H9 (cell line): ENCODE measurements around the gene TBC1D25. TPM values are rescaled to one million over a fixed set of nuclear protein-coding genes. Genes with fewer than 3 reads are reported as not detected.

Experiments
- DNase-seq: peaks from one replicate; pipeline ENCODE4 v3.0.0-alpha.2; 2017
- H2AFZ ChIP-seq: one replicate; pipeline ENCODE4 v1.6.1; 2013; ENCODE audit warnings: mild to moderate bottlenecking, low read length, control low read depth, moderate library complexity
- H2AK5ac ChIP-seq: 2 replicates; pipeline ENCODE4 v1.6.1; 2013; ENCODE audit warnings: low read length, control low read depth, mixed read lengths; ENCODE audit not compliant: insufficient read length
- H2BK120ac ChIP-seq: one replicate; pipeline ENCODE4 v1.6.1; 2013; ENCODE audit warnings: low read depth, mild to moderate bottlenecking, low read length, control low read depth, inconsistent platforms; ENCODE audit not compliant: poor library complexity, severe bottlenecking
- H2BK12ac ChIP-seq: 2 replicates; pipeline ENCODE4 v1.6.1; 2013; ENCODE audit warnings: low read length, control low read depth, mixed read lengths, low read depth; ENCODE audit not compliant: insufficient read length
- H2BK15ac ChIP-seq: 2 replicates; pipeline ENCODE4 v1.6.1; 2013; ENCODE audit warnings: low read depth, low read length, control low read depth
- H2BK20ac ChIP-seq: one replicate; pipeline ENCODE4 v1.6.1; 2013; ENCODE audit warnings: low read depth, mild to moderate bottlenecking, low read length, control low read depth, inconsistent platforms; ENCODE audit not compliant: poor library complexity, severe bottlenecking
- H2BK5ac ChIP-seq: 2 replicates; pipeline ENCODE4 v1.6.1; 2013; ENCODE audit warnings: low read length, control low read depth, mixed read lengths; ENCODE audit not compliant: insufficient read length
- H3K14ac ChIP-seq: 2 replicates; pipeline ENCODE4 v1.6.1; 2013; ENCODE audit warnings: low read length, control low read depth; ENCODE audit not compliant: insufficient read depth
- H3K18ac ChIP-seq: 2 replicates; pipeline ENCODE4 v1.6.1; 2013; ENCODE audit warnings: low read depth, mild to moderate bottlenecking, mixed read lengths, low read length, control low read depth; ENCODE audit not compliant: insufficient read length
- H3K23ac ChIP-seq: 2 replicates; pipeline ENCODE4 v1.6.1; 2013; ENCODE audit warnings: low read length, control low read depth, mixed read lengths, low read depth; ENCODE audit not compliant: insufficient read length
- H3K23me2 ChIP-seq: 2 replicates; pipeline ENCODE4 v1.6.1; 2013; ENCODE audit warnings: low read depth, mild to moderate bottlenecking, mixed read lengths, low read length, control low read depth; ENCODE audit not compliant: insufficient read length, poor library complexity, severe bottlenecking
- H3K27ac ChIP-seq: 2 replicates; pipeline ENCODE4 v1.5.1; 2013; ENCODE audit warnings: low read length, control low read depth, mixed read lengths, low read depth; ENCODE audit not compliant: insufficient read length
- H3K27me3 ChIP-seq: 2 replicates; pipeline ENCODE4 v1.6.1; 2013; ENCODE audit warnings: low read length, control low read depth, inconsistent platforms; ENCODE audit not compliant: insufficient read depth
- H3K4ac ChIP-seq: 2 replicates; pipeline ENCODE4 v1.6.1; 2013; ENCODE audit warnings: low read depth, mild to moderate bottlenecking, control low read depth, inconsistent platforms, low read length, moderate library complexity
- H3K4me1 ChIP-seq: 2 replicates; pipeline ENCODE4 v1.6.1; 2013; ENCODE audit warnings: low read length, control low read depth, inconsistent platforms; ENCODE audit not compliant: insufficient read depth
- H3K4me2 ChIP-seq: 2 replicates; pipeline ENCODE4 v1.6.1; 2013; ENCODE audit warnings: low read length, control low read depth, mixed read lengths; ENCODE audit not compliant: insufficient read length, insufficient read depth
- H3K56ac ChIP-seq: 2 replicates; pipeline ENCODE4 v1.6.1; 2013; ENCODE audit warnings: low read depth, mild to moderate bottlenecking, mixed read lengths, low read length, control low read depth; ENCODE audit not compliant: insufficient read length
- H3K79me1 ChIP-seq: 2 replicates; pipeline ENCODE4 v1.6.1; 2013; ENCODE audit warnings: low read depth, mild to moderate bottlenecking, moderate library complexity, low read length, control low read depth, inconsistent platforms; ENCODE audit not compliant: insufficient read depth, poor library complexity, severe bottlenecking
- H3K79me2 ChIP-seq: 2 replicates; pipeline ENCODE4 v1.6.1; 2013; ENCODE audit warnings: low read length, control low read depth, inconsistent platforms; ENCODE audit not compliant: insufficient read depth
- H3K9ac ChIP-seq: 2 replicates; pipeline ENCODE4 v1.6.1; 2013; ENCODE audit warnings: low read length, control low read depth, mixed read lengths; ENCODE audit not compliant: insufficient read length; ENCODE audit errors: extremely low read depth
- H3K9me3 ChIP-seq: one replicate; pipeline ENCODE4 v1.6.1; 2013; ENCODE audit warnings: low read depth, low read length, inconsistent platforms; ENCODE audit not compliant: control insufficient read depth
- H3T11ph ChIP-seq: one replicate; pipeline ENCODE4 v1.6.1; 2013; ENCODE audit warnings: mild to moderate bottlenecking, low read length, control low read depth, inconsistent platforms
- H4K20me1 ChIP-seq: one replicate; pipeline ENCODE4 v1.6.1; 2013; ENCODE audit not compliant: control insufficient read depth, insufficient read length, insufficient read depth
- H4K5ac ChIP-seq: 2 replicates; pipeline ENCODE4 v1.6.1; 2013; ENCODE audit warnings: low read depth, mild to moderate bottlenecking, mixed read lengths, low read length, control low read depth; ENCODE audit not compliant: insufficient read length
- H4K8ac ChIP-seq: replicated peaks from 2 replicates; pipeline ENCODE4 v1.6.1; 2013; ENCODE audit warnings: low read length, control low read depth, mixed read lengths, low read depth; ENCODE audit not compliant: insufficient read length
- H4K91ac ChIP-seq: 2 replicates; pipeline ENCODE4 v1.6.1; 2013; ENCODE audit warnings: low read depth, mild to moderate bottlenecking, moderate library complexity, mixed read lengths, low read length, control low read depth; ENCODE audit not compliant: insufficient read length
- H3K27ac Mint-ChIP-seq, 3 experiments: 2 replicates in 2 of 3; 3 replicates in 1 of 3; pipeline ENCODE4 v1.8.0; 2020 to 2021; ENCODE audit warnings: mixed read lengths in 3 of 3, mild to moderate bottlenecking in 1 of 3, moderate library complexity in 1 of 3
- H3K27me3 Mint-ChIP-seq: 2 replicates; pipeline ENCODE4 v1.8.0; 2021; ENCODE audit warnings: low read depth, mild to moderate bottlenecking, moderate library complexity, mixed read lengths
- H3K36me3 Mint-ChIP-seq, 3 experiments: 2 replicates in 2 of 3; 3 replicates in 1 of 3; pipeline ENCODE4 v1.8.0; 2020 to 2021; ENCODE audit warnings: low read depth in 3 of 3, mixed read lengths in 3 of 3; ENCODE audit not compliant: insufficient read depth in 1 of 3
- H3K4me1 Mint-ChIP-seq, 2 experiments: 2 replicates each; pipeline ENCODE4 v1.8.0; 2020; ENCODE audit warnings: mixed read lengths in 2 of 2
- H3K4me3 Mint-ChIP-seq, 2 experiments: 2 replicates in 1 of 2; 3 replicates in 1 of 2; pipeline ENCODE4 v1.8.0; 2020 to 2021; ENCODE audit warnings: mild to moderate bottlenecking in 2 of 2, mixed read lengths in 2 of 2, moderate library complexity in 1 of 2
- H3K9me3 Mint-ChIP-seq, 2 experiments: 2 replicates in 1 of 2; 3 replicates in 1 of 2; pipeline ENCODE4 v1.8.0; 2020; ENCODE audit warnings: mild to moderate bottlenecking in 2 of 2, mixed read lengths in 2 of 2, moderate library complexity in 1 of 2
- CTCF ChIP-seq: fragments of 200-600 bp; sonication (generic); conservative IDR thresholded peaks from 3 replicates; pipeline ENCODE4 v1.8.0; 2021; ENCODE audit warnings: antibody characterized with exemption, mild to moderate bottlenecking
- WGBS: extraction: QIAGEN DNeasy Blood & Tissue Kit; methylation state at CpG from one replicate; pipeline ENCODE4 v1.1.7; 2013; ENCODE audit warnings: missing lambda C conversion rate, low lambda C conversion rate, mixed read lengths; ENCODE audit not compliant: insufficient read length; ENCODE audit errors: extremely low coverage; 5-methylcytosine and 5-hydroxymethylcytosine counted together
- total RNA-seq: library from RNA; stranded (reverse); gene quantifications from 2 replicates; pipeline ENCODE4 v1.2.1, GENCODE V29; 2021

Gene TBC1D25
- total RNA-seq, 1 experiment from 2014 or later: 10.2 TPM

- Mint-ChIP-seq H3K9me3 (peaks cover 65 to 69% of the 10 kb centered on the region in 2 experiments), H3K4me1 (0 out of 4 replicates have a peak, but pooled peaks cover 0 to 2% of the 10 kb centered on the region in 2 experiments), H3K36me3 (peaks cover 5 to 13% (median 10%) of the 10 kb centered on the region in 3 experiments), H3K27me3 (peaks cover 3% of the 10 kb centered on the region; the same call in 1 of the 2 replicates), H3K4me3 (no peak overlapping the region), H3K27ac (no peak overlapping the region)
- Histone ChIP-seq H3K9me3 (peaks cover 41% of the 10 kb centered on the region), H4K8ac (no peak overlapping the region), H3K9ac (no peak overlapping the region), H4K91ac (no peak overlapping the region), H2BK15ac (no peak overlapping the region), H3K79me2 (no peaks in the 10 kb centered on the region), H2BK5ac (no peak overlapping the region), H3K23me2 (no peaks in the 10 kb centered on the region), H2BK120ac (no peak overlapping the region), H3K79me1 (no peaks in the 10 kb centered on the region), H3K4me1 (no peaks in the 10 kb centered on the region), H3K4ac (no peak overlapping the region), H4K5ac (no peak overlapping the region), H2BK20ac (no peak overlapping the region), H3K27me3 (no peaks in the 10 kb centered on the region), H3K56ac (no peak overlapping the region), H3K4me2 (no peak overlapping the region), H2AK5ac (no peak overlapping the region), H3K27ac (no peak overlapping the region), H4K20me1 (no peaks in the 10 kb centered on the region), H2BK12ac (no peak overlapping the region), H3K18ac (no peak overlapping the region), H3K14ac (no peak overlapping the region), H3T11ph (no peak overlapping the region), H2AFZ (no peak overlapping the region), H3K23ac (no peak overlapping the region)
- TF ChIP-seq CTCF: no peak
- WGBS: no CpG with 5 or more reads among the region's 8 CpGs
- no peak for DNase-seq
Observed at GRCh38 chrX:48490661-48491060, 48.9 kb upstream of the TBC1D25 start.
